Measurements from ENCODE around the gene PLEKHM3. TPM values are rescaled to one million over a fixed set of nuclear protein-coding genes. Genes with fewer than 3 reads are reported as not detected.

Gene PLEKHM3
- total and polyA plus RNA-seq, 2 donors = 8.2 to 8.8 TPM

DNA sequence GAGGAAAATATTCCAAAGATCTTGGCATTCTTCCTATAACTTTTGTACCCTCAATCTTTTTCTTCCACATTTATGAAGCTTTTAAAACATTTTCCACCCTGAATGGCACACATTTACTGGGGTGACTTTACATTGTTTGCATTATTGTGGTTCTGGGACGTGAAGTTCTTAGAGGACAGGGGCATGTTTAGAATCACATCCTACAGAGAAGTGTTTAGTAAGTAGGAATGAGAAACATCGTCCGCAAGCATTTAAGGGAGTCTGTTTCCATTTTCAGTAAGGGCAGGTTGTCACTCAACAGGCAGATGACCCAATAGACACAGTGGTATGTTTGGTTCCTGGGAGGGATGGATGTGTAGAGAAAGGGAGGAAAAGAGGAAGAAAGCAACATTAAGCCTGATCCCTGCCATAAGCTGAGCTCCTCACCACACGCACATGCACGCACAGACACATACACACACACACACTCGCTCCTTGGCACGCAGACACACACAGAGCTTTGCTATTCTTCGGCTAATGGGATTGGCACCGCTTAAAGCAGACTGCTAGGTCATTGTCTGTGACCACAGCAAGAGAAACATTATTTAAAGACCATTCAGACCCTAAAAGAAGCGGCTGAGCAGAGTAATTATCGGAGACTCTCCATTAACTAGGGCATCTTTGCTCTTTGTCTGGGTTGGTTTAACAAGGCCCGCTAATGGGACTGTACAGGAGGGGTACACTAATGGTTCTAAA lies 14.2 kb upstream of the PLEKHM3 start:
- no peaks in the 10 kb centered on the region for H3K4me1 ChIP-seq (ENCODE audit: control insufficient read depth in 2 of 2, insufficient read depth in 2 of 2, low read length in 2 of 2)
- no peak overlapping the region for H3K4me3 ChIP-seq (ENCODE audit: low read length in 2 of 2)
- WGBS = 96% methylated on average over 12 of the region's 12 CpGs
- DNase-seq (ENCODE audit: low read depth in 6 of 9, low spot score in 9 of 9) = no peak
- H3K27ac ChIP-seq (ENCODE audit: low read depth in 1 of 2, low read length in 1 of 2) = no peak overlapping the region
- H3K36me3 ChIP-seq (ENCODE audit: control insufficient read depth in 2 of 2, insufficient read depth in 2 of 2, low read length in 1 of 2) = no peaks in the 10 kb centered on the region
- H3K9me3 ChIP-seq (ENCODE audit: control insufficient read depth in 2 of 2, insufficient read depth in 1 of 2, low read length in 1 of 2) = no peaks in the 10 kb centered on the region
- H3K27me3 ChIP-seq (ENCODE audit: control insufficient read depth in 2 of 2, insufficient read depth in 1 of 2, low read length in 1 of 2) = no peaks in the 10 kb centered on the region

GRCh38 chr2:208037564-208038487 lies 12.5 kb upstream of the PLEKHM3 start:
- Histone ChIP-seq H3K4me1 (ENCODE audit: control insufficient read depth in 2 of 2, insufficient read depth in 2 of 2, low read length in 2 of 2) (no peaks in the 10 kb centered on the region), H3K4me3 (ENCODE audit: low read length in 2 of 2) (no peak overlapping the region), H3K9me3 (ENCODE audit: control insufficient read depth in 2 of 2, insufficient read depth in 1 of 2, low read length in 1 of 2) (no peaks in the 10 kb centered on the region), H3K27me3 (ENCODE audit: control insufficient read depth in 2 of 2, insufficient read depth in 1 of 2, low read length in 1 of 2) (no peaks in the 10 kb centered on the region), H3K27ac (ENCODE audit: low read depth in 1 of 2, low read length in 1 of 2) (no peak overlapping the region), H3K36me3 (ENCODE audit: control insufficient read depth in 2 of 2, insufficient read depth in 2 of 2, low read length in 1 of 2) (no peaks in the 10 kb centered on the region)
- DNase-seq (ENCODE audit: low read depth in 6 of 9, low spot score in 9 of 9) = no peak
- WGBS = 84% methylated on average over 4 of the region's 4 CpGs

DNA sequence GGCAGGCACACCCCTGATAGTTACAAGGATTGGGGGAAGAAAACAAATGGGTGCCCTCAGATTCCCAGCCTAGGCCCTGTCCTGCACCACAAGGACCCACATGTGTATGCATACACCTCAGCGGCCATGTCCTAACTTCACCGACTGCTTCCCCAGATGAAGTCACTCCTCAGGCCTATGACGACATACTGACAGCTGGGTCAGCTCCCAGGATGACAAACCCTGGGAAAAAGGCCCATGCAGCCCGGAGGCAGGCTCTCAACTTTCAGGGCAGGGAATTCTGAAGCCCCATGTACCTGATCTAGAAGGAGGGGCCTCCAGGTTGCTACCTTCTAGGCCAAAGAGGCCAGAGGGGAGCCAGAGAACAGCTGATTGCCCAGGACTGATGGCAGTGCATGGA lies 11.0 kb upstream of the PLEKHM3 start:
- DNase-seq (ENCODE audit: low read depth in 6 of 9, low spot score in 9 of 9) = no peak
- no peaks in the 10 kb centered on the region for H3K36me3 ChIP-seq (ENCODE audit: control insufficient read depth in 2 of 2, insufficient read depth in 2 of 2, low read length in 1 of 2)
- no peak overlapping the region for H3K4me3 ChIP-seq (ENCODE audit: low read length in 2 of 2)
- H3K27me3 ChIP-seq (ENCODE audit: control insufficient read depth in 2 of 2, insufficient read depth in 1 of 2, low read length in 1 of 2) = no peaks in the 10 kb centered on the region
- H3K27ac ChIP-seq (ENCODE audit: low read depth in 1 of 2, low read length in 1 of 2) = no peak overlapping the region
- 83% methylated on average over 4 of the region's 4 CpGs for WGBS
- no peaks in the 10 kb centered on the region for H3K9me3 ChIP-seq (ENCODE audit: control insufficient read depth in 2 of 2, insufficient read depth in 1 of 2, low read length in 1 of 2)
- no peaks in the 10 kb centered on the region for H3K4me1 ChIP-seq (ENCODE audit: control insufficient read depth in 2 of 2, insufficient read depth in 2 of 2, low read length in 2 of 2)

- Histone ChIP-seq H3K27me3 (ENCODE audit: control insufficient read depth in 2 of 2, insufficient read depth in 1 of 2, low read length in 1 of 2) (no peaks in the 10 kb centered on the region), H3K4me3 (ENCODE audit: low read length in 2 of 2) (no peak overlapping the region), H3K27ac (ENCODE audit: low read depth in 1 of 2, low read length in 1 of 2) (no peak overlapping the region), H3K9me3 (ENCODE audit: control insufficient read depth in 2 of 2, insufficient read depth in 1 of 2, low read length in 1 of 2) (no peaks in the 10 kb centered on the region), H3K36me3 (ENCODE audit: control insufficient read depth in 2 of 2, insufficient read depth in 2 of 2, low read length in 1 of 2) (no peaks in the 10 kb centered on the region), H3K4me1 (ENCODE audit: control insufficient read depth in 2 of 2, insufficient read depth in 2 of 2, low read length in 2 of 2) (no peaks in the 10 kb centered on the region)
- 96% methylated on average over 4 of the region's 4 CpGs for WGBS
- no peak for DNase-seq (ENCODE audit: low read depth in 6 of 9, low spot score in 9 of 9)
These were observed 9.3 kb upstream of the PLEKHM3 start for GRCh38 chr2:208034503-208035140.

- Histone ChIP-seq H3K9me3 (ENCODE audit: control insufficient read depth in 2 of 2, insufficient read depth in 1 of 2, low read length in 1 of 2) (no peaks in the 10 kb centered on the region), H3K36me3 (ENCODE audit: control insufficient read depth in 2 of 2, insufficient read depth in 2 of 2, low read length in 1 of 2) (no peaks in the 10 kb centered on the region), H3K27me3 (ENCODE audit: control insufficient read depth in 2 of 2, insufficient read depth in 1 of 2, low read length in 1 of 2) (no peaks in the 10 kb centered on the region), H3K27ac (ENCODE audit: low read depth in 1 of 2, low read length in 1 of 2) (no peak overlapping the region), H3K4me3 (ENCODE audit: low read length in 2 of 2) (no peak overlapping the region), H3K4me1 (ENCODE audit: control insufficient read depth in 2 of 2, insufficient read depth in 2 of 2, low read length in 2 of 2) (no peaks in the 10 kb centered on the region)
- WGBS = 79% methylated on average over 4 of the region's 4 CpGs
- peak in 3 of 9 donors; percentile 13 to 41 (median 31) for DNase-seq (ENCODE audit: low read depth in 6 of 9, low spot score in 9 of 9)
These were observed 8.6 kb upstream of the PLEKHM3 start for GRCh38 chr2:208033701-208034502.

DNA sequence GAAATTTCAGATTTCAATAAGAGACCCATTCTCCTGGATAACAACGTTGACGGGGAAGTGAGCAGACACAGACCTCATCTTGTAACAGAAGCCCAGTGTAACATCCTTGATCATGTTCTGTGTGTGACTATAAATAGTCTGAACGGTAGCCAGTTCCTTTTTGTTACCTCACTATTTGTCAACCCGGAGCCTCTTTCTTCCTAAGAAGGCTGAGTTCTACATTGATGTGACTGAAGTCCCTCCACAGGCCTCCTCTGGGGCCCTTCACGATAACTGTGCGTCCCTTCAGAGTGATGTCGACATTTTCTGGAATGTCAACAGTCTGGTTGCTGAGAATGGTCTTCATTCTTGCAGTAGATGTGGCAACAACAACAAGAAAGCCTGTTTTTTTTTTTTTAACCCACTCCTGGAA lies 6.3 kb upstream of the PLEKHM3 start:
- no peak overlapping the region for H3K4me3 ChIP-seq (ENCODE audit: low read length in 2 of 2)
- DNase-seq (ENCODE audit: low read depth in 6 of 9, low spot score in 9 of 9) = no peak
- WGBS = 76% methylated on average over 7 of the region's 7 CpGs
- H3K36me3 ChIP-seq (ENCODE audit: control insufficient read depth in 2 of 2, insufficient read depth in 2 of 2, low read length in 1 of 2) = no peaks in the 10 kb centered on the region
- H3K27me3 ChIP-seq (ENCODE audit: control insufficient read depth in 2 of 2, insufficient read depth in 1 of 2, low read length in 1 of 2) = no peaks in the 10 kb centered on the region
- no peaks in the 10 kb centered on the region for H3K4me1 ChIP-seq (ENCODE audit: control insufficient read depth in 2 of 2, insufficient read depth in 2 of 2, low read length in 2 of 2)
- H3K27ac ChIP-seq (ENCODE audit: low read depth in 1 of 2, low read length in 1 of 2) = no peak overlapping the region
- H3K9me3 ChIP-seq (ENCODE audit: control insufficient read depth in 2 of 2, insufficient read depth in 1 of 2, low read length in 1 of 2) = no peaks in the 10 kb centered on the region

GRCh38 chr2:208025814-208026184 lies 472 bp upstream of the PLEKHM3 start:
- peak overlapping the region; percentile 79 to 94 for H3K4me3 ChIP-seq (ENCODE audit: low read length in 2 of 2)
- H3K36me3 ChIP-seq (ENCODE audit: control insufficient read depth in 2 of 2, insufficient read depth in 2 of 2, low read length in 1 of 2) = no peaks in the 10 kb centered on the region
- peak overlapping the region; percentile 74 to 86 for H3K27ac ChIP-seq (ENCODE audit: low read depth in 1 of 2, low read length in 1 of 2)
- H3K27me3 ChIP-seq (ENCODE audit: control insufficient read depth in 2 of 2, insufficient read depth in 1 of 2, low read length in 1 of 2) = no peaks in the 10 kb centered on the region
- peaks cover 2 to 5% of the 10 kb centered on the region in 2 donors for H3K4me1 ChIP-seq (ENCODE audit: control insufficient read depth in 2 of 2, insufficient read depth in 2 of 2, low read length in 2 of 2)
- WGBS = 17% methylated on average over 10 of the region's 10 CpGs
- DNase-seq (ENCODE audit: low read depth in 6 of 9, low spot score in 9 of 9) = peak in 4 of 9 donors; percentile 16 to 41 (median 31)
- no peaks in the 10 kb centered on the region for H3K9me3 ChIP-seq (ENCODE audit: control insufficient read depth in 2 of 2, insufficient read depth in 1 of 2, low read length in 1 of 2)

DNA sequence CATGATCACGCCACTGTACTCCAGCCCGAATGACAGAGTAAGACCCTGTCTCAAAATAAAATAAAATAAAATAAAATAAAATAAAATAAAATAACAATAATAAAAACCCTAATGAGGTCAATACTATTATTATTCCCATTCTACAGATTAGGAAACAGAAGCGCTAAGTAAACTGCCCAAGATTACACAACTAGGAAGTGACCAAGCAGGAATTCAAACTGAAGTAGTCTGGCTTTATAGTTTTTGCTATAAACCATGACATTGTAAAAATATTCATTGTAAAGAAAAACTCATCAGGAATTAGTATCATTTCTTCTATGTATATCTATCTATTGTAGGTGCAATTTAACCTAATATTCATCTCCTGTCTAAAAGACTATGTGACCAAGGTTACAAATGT lies 1.2 kb downstream of the PLEKHM3 start:
- Histone ChIP-seq H3K4me3 (ENCODE audit: low read length in 2 of 2) (no peak overlapping the region), H3K9me3 (ENCODE audit: control insufficient read depth in 2 of 2, insufficient read depth in 1 of 2, low read length in 1 of 2) (no peaks in the 10 kb centered on the region), H3K4me1 (ENCODE audit: control insufficient read depth in 2 of 2, insufficient read depth in 2 of 2, low read length in 2 of 2) (peaks cover 2 to 5% of the 10 kb centered on the region in 2 donors), H3K27me3 (ENCODE audit: control insufficient read depth in 2 of 2, insufficient read depth in 1 of 2, low read length in 1 of 2) (no peaks in the 10 kb centered on the region), H3K27ac (ENCODE audit: low read depth in 1 of 2, low read length in 1 of 2) (no peak overlapping the region), H3K36me3 (ENCODE audit: control insufficient read depth in 2 of 2, insufficient read depth in 2 of 2, low read length in 1 of 2) (no peaks in the 10 kb centered on the region)
- DNase-seq (ENCODE audit: low read depth in 6 of 9, low spot score in 9 of 9) = no peak
- WGBS = 98% methylated on average over 3 of the region's 3 CpGs

Data from thymus (tissue), 11 donors.